ENCODE results near the gene FES.

DNA sequence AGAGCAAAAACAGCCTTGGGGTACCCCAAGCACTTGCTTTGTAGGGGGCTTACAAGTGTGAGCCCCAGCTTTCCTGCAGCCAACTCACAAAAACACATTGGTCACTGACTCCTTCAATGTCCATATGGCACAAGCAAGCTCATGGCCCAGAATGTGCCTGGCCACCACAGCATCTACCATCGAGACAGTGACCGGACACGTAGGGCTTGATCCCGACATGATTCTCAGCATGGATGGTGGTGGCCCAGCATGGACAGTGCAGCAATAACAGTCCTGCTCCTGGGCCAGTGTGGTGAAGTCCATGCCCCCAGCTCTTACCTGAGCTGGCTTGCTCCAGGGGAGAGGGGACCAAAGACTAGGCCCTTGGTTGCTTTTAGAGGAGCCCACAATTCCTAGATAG lies 56.7 kb downstream of the FES start:
- TF ChIP-seq, protein P1, sequence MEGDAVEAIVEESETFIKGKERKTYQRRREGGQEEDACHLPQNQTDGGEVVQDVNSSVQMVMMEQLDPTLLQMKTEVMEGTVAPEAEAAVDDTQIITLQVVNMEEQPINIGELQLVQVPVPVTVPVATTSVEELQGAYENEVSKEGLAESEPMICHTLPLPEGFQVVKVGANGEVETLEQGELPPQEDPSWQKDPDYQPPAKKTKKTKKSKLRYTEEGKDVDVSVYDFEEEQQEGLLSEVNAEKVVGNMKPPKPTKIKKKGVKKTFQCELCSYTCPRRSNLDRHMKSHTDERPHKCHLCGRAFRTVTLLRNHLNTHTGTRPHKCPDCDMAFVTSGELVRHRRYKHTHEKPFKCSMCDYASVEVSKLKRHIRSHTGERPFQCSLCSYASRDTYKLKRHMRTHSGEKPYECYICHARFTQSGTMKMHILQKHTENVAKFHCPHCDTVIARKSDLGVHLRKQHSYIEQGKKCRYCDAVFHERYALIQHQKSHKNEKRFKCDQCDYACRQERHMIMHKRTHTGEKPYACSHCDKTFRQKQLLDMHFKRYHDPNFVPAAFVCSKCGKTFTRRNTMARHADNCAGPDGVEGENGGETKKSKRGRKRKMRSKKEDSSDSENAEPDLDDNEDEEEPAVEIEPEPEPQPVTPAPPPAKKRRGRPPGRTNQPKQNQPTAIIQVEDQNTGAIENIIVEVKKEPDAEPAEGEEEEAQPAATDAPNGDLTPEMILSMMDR (IDR thresholded peaks at IDR 0.05): no peak
- no peak for TF ChIP-seq POLR2A (IDR thresholded peaks at IDR 0.05)
